Measurements from ENCODE around the gene MEP1B. TPM values are rescaled to one million over a fixed set of nuclear protein-coding genes. Genes with fewer than 3 reads are reported as not detected.
"Not testable (repeated sequence)": the region's sequence is repeated elsewhere in the genome, so short reads cannot be mapped to it uniquely, and the experiment has no call there.

Gene MEP1B
- total RNA-seq, 1 experiment from 2014 or later: 0.26 TPM

DNA sequence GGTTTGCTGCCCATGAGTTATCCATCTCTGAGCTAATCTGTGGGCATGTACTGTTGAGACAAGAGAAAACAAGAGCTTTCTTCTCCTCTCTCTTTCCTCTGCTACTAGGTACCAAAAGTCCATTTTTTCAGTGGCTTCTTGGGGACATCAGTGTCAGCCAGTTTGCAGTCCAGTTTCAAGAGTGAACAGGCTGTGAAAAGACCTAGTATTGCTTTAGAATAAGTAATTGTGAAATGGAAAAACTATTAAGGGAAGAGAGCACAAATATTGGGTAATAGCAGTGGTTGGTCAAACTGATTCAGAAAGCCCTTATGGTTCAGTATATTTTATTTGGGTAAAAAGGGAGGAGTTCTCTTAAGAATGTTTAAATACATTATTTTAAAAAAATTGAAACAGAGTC is 33.0 kb upstream of the MEP1B start:
- no peak overlapping the region for H3K27ac ChIP-seq (ENCODE audit: low read depth, low read length, poor library complexity, severe bottlenecking)
- POLR2A ChIA-PET (ENCODE audit: low non-redundant PET): no interaction called here
- no peaks in the 10 kb centered on the region for H3K9me3 ChIP-seq (ENCODE audit: low read depth, low read length, poor library complexity, severe bottlenecking)
- H3K27me3 ChIP-seq (replicated peaks; ENCODE audit: insufficient read depth, low read depth, low read length, poor library complexity): no peaks in the 10 kb centered on the region
- peaks cover 7% of the 10 kb centered on the region for H3K4me1 ChIP-seq (ENCODE audit: insufficient read depth, low read length, poor library complexity, severe bottlenecking)
- intact Hi-C loops (cut with micrococcal nuclease; ENCODE audit: unreplicated experiment): loop anchor here (5.0 to 10.0 kb wide), 2 partner anchors 115 to 768 kb away; no protein-coding TSS in a partner anchor
- no peak for DNase-seq (ENCODE audit: low spot score)
- no peak overlapping the region for H3K4me3 ChIP-seq (ENCODE audit: low read depth, low read length, poor library complexity, severe bottlenecking)
- TF ChIP-seq, protein P1, sequence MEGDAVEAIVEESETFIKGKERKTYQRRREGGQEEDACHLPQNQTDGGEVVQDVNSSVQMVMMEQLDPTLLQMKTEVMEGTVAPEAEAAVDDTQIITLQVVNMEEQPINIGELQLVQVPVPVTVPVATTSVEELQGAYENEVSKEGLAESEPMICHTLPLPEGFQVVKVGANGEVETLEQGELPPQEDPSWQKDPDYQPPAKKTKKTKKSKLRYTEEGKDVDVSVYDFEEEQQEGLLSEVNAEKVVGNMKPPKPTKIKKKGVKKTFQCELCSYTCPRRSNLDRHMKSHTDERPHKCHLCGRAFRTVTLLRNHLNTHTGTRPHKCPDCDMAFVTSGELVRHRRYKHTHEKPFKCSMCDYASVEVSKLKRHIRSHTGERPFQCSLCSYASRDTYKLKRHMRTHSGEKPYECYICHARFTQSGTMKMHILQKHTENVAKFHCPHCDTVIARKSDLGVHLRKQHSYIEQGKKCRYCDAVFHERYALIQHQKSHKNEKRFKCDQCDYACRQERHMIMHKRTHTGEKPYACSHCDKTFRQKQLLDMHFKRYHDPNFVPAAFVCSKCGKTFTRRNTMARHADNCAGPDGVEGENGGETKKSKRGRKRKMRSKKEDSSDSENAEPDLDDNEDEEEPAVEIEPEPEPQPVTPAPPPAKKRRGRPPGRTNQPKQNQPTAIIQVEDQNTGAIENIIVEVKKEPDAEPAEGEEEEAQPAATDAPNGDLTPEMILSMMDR (conservative IDR thresholded peaks at IDR 0.05; ENCODE audit: low read depth, low read length): no peak
- no peak for TF ChIP-seq EZH2 (IDR thresholded peaks at IDR 0.05; ENCODE audit: borderline replicate concordance, low read depth, low read length, poor library complexity, severe bottlenecking)
- no peaks in the 10 kb centered on the region for H3K36me3 ChIP-seq (ENCODE audit: insufficient read depth, low read length, poor library complexity, severe bottlenecking)
- BruUV-seq (replicated peaks): no TSS peak
- CTCF ChIA-PET: interaction anchor here (0.6 to 2.4 kb wide), 2 partner anchors 114 to 396 kb away, joined by 5 to 18 read pairs; no protein-coding TSS in a partner anchor

DNA sequence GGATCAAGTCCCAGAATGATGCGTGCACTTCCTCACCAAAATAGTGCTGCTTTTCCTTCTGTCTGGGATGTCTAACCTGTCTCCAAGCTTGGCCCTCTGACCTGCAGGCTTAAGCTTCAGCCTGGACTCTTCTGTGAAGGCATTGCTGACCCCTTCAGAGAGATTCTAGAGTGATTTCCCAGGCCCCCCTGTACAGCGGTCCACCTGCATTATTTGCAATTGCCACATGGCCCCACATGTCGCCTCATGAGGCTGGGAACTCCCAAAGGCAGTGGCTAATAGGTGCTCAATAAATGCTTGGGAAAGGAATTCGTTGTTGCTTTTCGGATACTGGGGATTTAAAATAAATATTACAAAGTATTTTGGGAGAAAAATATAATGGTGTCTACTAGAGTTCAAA is 32.3 kb upstream of the MEP1B start:
- ChIA-PET POLR2A (ENCODE audit: low non-redundant PET) (no interaction called here), CTCF (interaction anchor here (0.9 to 2.4 kb wide), 9 partner anchors 312 to 1075 kb away, joined by 3 to 18 read pairs (median 4); partner anchors contain the start of gene GAREM1)
- Histone ChIP-seq H3K36me3 (ENCODE audit: insufficient read depth, low read length, poor library complexity, severe bottlenecking) (no peaks in the 10 kb centered on the region), H3K9me3 (ENCODE audit: low read depth, low read length, poor library complexity, severe bottlenecking) (no peaks in the 10 kb centered on the region), H3K4me1 (ENCODE audit: insufficient read depth, low read length, poor library complexity, severe bottlenecking) (peaks cover 7% of the 10 kb centered on the region), H3K27ac (ENCODE audit: low read depth, low read length, poor library complexity, severe bottlenecking) (no peak overlapping the region), H3K27me3 (replicated peaks; ENCODE audit: insufficient read depth, low read depth, low read length, poor library complexity) (no peaks in the 10 kb centered on the region), H3K4me3 (ENCODE audit: low read depth, low read length, poor library complexity, severe bottlenecking) (no peak overlapping the region)
- intact Hi-C loops (cut with micrococcal nuclease; ENCODE audit: unreplicated experiment): loop anchor here (5.0 to 10.0 kb wide), 2 partner anchors 115 to 767 kb away; no protein-coding TSS in a partner anchor
- TF ChIP-seq EZH2 (IDR thresholded peaks at IDR 0.05; ENCODE audit: borderline replicate concordance, low read depth, low read length, poor library complexity, severe bottlenecking): no peak
- TF ChIP-seq, protein P1 (conservative IDR thresholded peaks at IDR 0.05; ENCODE audit: low read depth, low read length): no peak
- BruUV-seq (replicated peaks): no TSS peak
- no peak for DNase-seq (ENCODE audit: low spot score)

DNA sequence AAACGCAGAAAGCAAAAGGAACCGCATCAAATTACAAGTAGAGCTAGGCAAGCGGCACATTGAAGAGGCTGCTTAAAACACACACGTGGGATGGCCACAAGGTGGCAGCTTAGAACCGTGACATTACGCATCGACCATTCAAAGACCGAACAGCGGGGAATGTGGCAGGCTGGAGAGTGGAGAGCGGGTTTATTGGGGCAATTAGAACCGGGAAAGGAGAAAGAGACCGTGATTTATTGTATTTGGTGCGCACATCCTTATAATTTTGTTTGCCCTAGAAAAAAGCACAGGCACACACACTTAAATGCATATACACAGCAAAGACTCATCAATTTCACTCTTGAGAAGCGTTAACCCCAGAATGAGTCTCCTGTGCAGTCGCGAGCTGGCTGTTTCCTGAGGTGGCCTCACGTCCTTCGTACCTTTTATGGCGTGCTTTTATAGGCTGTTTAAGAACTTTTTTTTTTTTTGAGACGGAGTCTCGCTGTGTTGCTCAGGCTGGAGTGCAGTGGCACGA is 31.7 kb upstream of the MEP1B start:
- POLR2A ChIA-PET (ENCODE audit: low non-redundant PET): interaction anchor here (0.7 kb wide), 1 partner anchor 123 kb away, joined by 3 read pairs; no protein-coding TSS in a partner anchor
- intact Hi-C loops (cut with micrococcal nuclease; ENCODE audit: unreplicated experiment): loop anchor here (1.0 to 10.0 kb wide), 4 partner anchors 114 to 767 kb away; no protein-coding TSS in a partner anchor
- no peaks in the 10 kb centered on the region for H3K9me3 ChIP-seq (ENCODE audit: low read depth, low read length, poor library complexity, severe bottlenecking)
- no peak overlapping the region for H3K27ac ChIP-seq (ENCODE audit: low read depth, low read length, poor library complexity, severe bottlenecking)
- CTCF ChIA-PET: interaction anchor here (0.6 to 2.4 kb wide), 11 partner anchors 112 to 1074 kb away, joined by 3 to 18 read pairs (median 4); partner anchors contain the start of gene GAREM1
- peak; percentile 94 for DNase-seq (ENCODE audit: low spot score)
- TF ChIP-seq EZH2 (IDR thresholded peaks at IDR 0.05; ENCODE audit: borderline replicate concordance, low read depth, low read length, poor library complexity, severe bottlenecking): no peak
- TF ChIP-seq, protein P1 (conservative IDR thresholded peaks at IDR 0.05; ENCODE audit: low read depth, low read length): peak; percentile 92
- no peaks in the 10 kb centered on the region for H3K27me3 ChIP-seq (replicated peaks; ENCODE audit: insufficient read depth, low read depth, low read length, poor library complexity)
- peak overlapping the region; percentile 29 for H3K4me3 ChIP-seq (ENCODE audit: low read depth, low read length, poor library complexity, severe bottlenecking)
- no TSS peak for BruUV-seq (replicated peaks)
- H3K4me1 ChIP-seq (ENCODE audit: insufficient read depth, low read length, poor library complexity, severe bottlenecking): peaks cover 7% of the 10 kb centered on the region
- no peaks in the 10 kb centered on the region for H3K36me3 ChIP-seq (ENCODE audit: insufficient read depth, low read length, poor library complexity, severe bottlenecking)

DNA sequence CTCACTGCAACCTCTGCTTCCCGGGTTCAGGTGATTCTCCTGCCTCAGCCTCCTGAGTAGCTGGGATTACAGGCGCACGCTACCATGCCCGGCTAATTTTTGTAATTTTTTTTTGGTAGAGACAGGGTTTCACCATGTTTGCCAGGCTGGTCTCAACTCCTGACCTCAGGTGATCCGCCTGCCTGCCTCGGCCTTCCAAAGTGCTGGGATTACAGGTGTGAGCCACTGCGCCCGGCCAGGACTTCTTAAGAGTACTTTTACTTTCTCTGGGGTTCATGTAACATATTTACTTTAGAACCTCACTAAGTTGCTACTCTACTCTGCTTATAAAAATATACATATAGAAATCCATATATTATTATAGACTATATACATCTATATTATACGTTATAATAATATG is 31.2 kb upstream of the MEP1B start:
- not testable (repeated sequence) for BruUV-seq (replicated peaks); H3K9me3 ChIP-seq (ENCODE audit: low read depth, low read length, poor library complexity, severe bottlenecking); H3K4me1 ChIP-seq (ENCODE audit: insufficient read depth, low read length, poor library complexity, severe bottlenecking); H3K36me3 ChIP-seq (ENCODE audit: insufficient read depth, low read length, poor library complexity, severe bottlenecking); DNase-seq (ENCODE audit: low spot score); H3K27me3 ChIP-seq (replicated peaks; ENCODE audit: insufficient read depth, low read depth, low read length, poor library complexity); H3K27ac ChIP-seq (ENCODE audit: low read depth, low read length, poor library complexity, severe bottlenecking)
- ChIA-PET CTCF (interaction anchor here (0.6 to 2.4 kb wide), 10 partner anchors 112 to 1074 kb away, joined by 3 to 18 read pairs (median 4); partner anchors contain the start of gene GAREM1), POLR2A (ENCODE audit: low non-redundant PET) (interaction anchor here (0.7 kb wide), 1 partner anchor 123 kb away, joined by 3 read pairs; no protein-coding TSS in a partner anchor)
- peak overlapping the region; percentile 29 for H3K4me3 ChIP-seq (ENCODE audit: low read depth, low read length, poor library complexity, severe bottlenecking)
- intact Hi-C loops (cut with micrococcal nuclease; ENCODE audit: unreplicated experiment): loop anchor here (1.0 to 10.0 kb wide), 4 partner anchors 114 to 766 kb away; no protein-coding TSS in a partner anchor

Data from A673 (cell line).